Suprapubic skin (tissue), 4 donors: ENCODE measurements around the gene TTYH2. TPM values are rescaled to one million over a fixed set of nuclear protein-coding genes. Genes with fewer than 3 reads are reported as not detected.

ENCODE experiments used
- DNase-seq, 2 donors: peaks; one replicate each; pipeline ENCODE4 v3.0.0-alpha.2; 2019; ENCODE audit warnings: low spot score in 2 of 2
- H3K27ac ChIP-seq: fragments of 200-600 bp; sonication (generic); one replicate; pipeline ENCODE4 v1.5.1; 2019
- H3K27me3 ChIP-seq: fragments of 200-600 bp; sonication (generic); one replicate; pipeline ENCODE4 v1.5.1; 2019
- H3K36me3 ChIP-seq: fragments of 200-600 bp; sonication (generic); one replicate; pipeline ENCODE4 v1.5.1; 2019
- H3K4me1 ChIP-seq: fragments of 200-600 bp; sonication (generic); one replicate; pipeline ENCODE4 v1.5.1; 2019
- H3K4me3 ChIP-seq: fragments of 200-600 bp; sonication (generic); one replicate; pipeline ENCODE4 v1.5.1; 2019; ENCODE audit warnings: mild to moderate bottlenecking
- H3K9me3 ChIP-seq: fragments of 200-600 bp; sonication (generic); one replicate; pipeline ENCODE4 v1.5.1; 2019
- EP300 ChIP-seq: sonication (generic); formaldehyde crosslinking; IDR thresholded peaks from one replicate; pipeline ENCODE4 v1.6.1; 2017; ENCODE audit warnings: antibody characterized with exemption
- POLR2A ChIP-seq, 2 donors: fragments of 450-650 bp; IDR thresholded peaks; one replicate each; pipeline ENCODE4 v1.6.1; 2017; ENCODE audit warnings: antibody characterized with exemption in 2 of 2, mild to moderate bottlenecking in 2 of 2, moderate library complexity in 2 of 2
- POLR2AphosphoS5 ChIP-seq, 3 donors: sonication (generic); formaldehyde crosslinking; IDR thresholded peaks; one replicate each; pipeline ENCODE4 v1.6.1; 2017; ENCODE audit warnings: antibody characterized with exemption in 3 of 3
- WGBS: methylation state at CpG from one replicate; pipeline ENCODE4 v1.1.5; 2018; 5-methylcytosine and 5-hydroxymethylcytosine counted together
- total RNA-seq, 4 donors: library from RNA; depleted of rRNA; stranded (reverse); fragments of >200 nt; gene quantifications; one replicate each; pipeline ENCODE4 v1.1.0, GENCODE V29; 2016
- TF ChIP-seq, protein P1 (sequence below), 2 donors: fragments of 200-600 bp in 1 of 2; fragments of 450-650 bp in 1 of 2; sonication (generic) in 1 of 2; IDR thresholded peaks; one replicate each; pipeline ENCODE4 v1.5.1; 2016 to 2019; ENCODE audit warnings: antibody characterized with exemption in 2 of 2, mild to moderate bottlenecking in 1 of 2, moderate library complexity in 1 of 2

Gene TTYH2
- total RNA-seq, 4 donors from 2014 or later: 5.7 to 12.0 (median 8.2) TPM

DNA sequence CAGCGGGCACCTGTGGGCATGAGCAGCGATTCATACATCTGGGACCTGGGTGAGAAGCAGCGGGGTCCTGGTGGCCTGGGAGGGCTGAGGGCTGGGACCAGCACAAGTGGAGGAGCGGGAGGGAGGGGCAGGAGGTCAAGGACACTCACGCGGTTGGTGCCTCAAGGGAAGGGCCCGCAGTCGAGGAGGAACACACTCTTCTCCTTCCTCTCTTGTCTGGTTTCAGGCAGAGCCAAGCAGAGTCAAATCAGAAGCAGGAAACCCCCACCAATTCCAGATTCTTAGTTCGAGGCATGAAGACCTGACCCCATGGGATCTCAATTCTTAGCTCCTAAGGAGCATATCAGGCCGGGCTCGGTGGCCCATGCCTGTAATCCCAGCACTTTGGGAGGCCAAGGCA is 76.3 kb downstream of the TTYH2 start:
- DNase-seq: no peak
- Histone ChIP-seq H3K27ac (no peak overlapping the region), H3K36me3 (no peaks in the 10 kb centered on the region), H3K9me3 (no peaks in the 10 kb centered on the region), H3K4me3 (no peak overlapping the region), H3K27me3 (no peaks in the 10 kb centered on the region), H3K4me1 (peaks cover 18% of the 10 kb centered on the region)
- WGBS: 74% methylated on average over 11 of the region's 11 CpGs
- no peak for TF ChIP-seq POLR2A (IDR thresholded peaks at IDR 0.05)
- no peak for TF ChIP-seq POLR2AphosphoS5 (IDR thresholded peaks at IDR 0.05)
- TF ChIP-seq, protein P1, sequence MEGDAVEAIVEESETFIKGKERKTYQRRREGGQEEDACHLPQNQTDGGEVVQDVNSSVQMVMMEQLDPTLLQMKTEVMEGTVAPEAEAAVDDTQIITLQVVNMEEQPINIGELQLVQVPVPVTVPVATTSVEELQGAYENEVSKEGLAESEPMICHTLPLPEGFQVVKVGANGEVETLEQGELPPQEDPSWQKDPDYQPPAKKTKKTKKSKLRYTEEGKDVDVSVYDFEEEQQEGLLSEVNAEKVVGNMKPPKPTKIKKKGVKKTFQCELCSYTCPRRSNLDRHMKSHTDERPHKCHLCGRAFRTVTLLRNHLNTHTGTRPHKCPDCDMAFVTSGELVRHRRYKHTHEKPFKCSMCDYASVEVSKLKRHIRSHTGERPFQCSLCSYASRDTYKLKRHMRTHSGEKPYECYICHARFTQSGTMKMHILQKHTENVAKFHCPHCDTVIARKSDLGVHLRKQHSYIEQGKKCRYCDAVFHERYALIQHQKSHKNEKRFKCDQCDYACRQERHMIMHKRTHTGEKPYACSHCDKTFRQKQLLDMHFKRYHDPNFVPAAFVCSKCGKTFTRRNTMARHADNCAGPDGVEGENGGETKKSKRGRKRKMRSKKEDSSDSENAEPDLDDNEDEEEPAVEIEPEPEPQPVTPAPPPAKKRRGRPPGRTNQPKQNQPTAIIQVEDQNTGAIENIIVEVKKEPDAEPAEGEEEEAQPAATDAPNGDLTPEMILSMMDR (IDR thresholded peaks at IDR 0.05): no peak
- no peak for TF ChIP-seq EP300

- TF ChIP-seq, protein P1 (IDR thresholded peaks at IDR 0.05): no peak
- TF ChIP-seq POLR2AphosphoS5 (IDR thresholded peaks at IDR 0.05): no peak
- no peak for TF ChIP-seq EP300
- no peak for TF ChIP-seq POLR2A (IDR thresholded peaks at IDR 0.05)
- Histone ChIP-seq H3K4me3 (no peak overlapping the region), H3K9me3 (no peaks in the 10 kb centered on the region), H3K27ac (no peak overlapping the region), H3K36me3 (no peaks in the 10 kb centered on the region), H3K27me3 (no peaks in the 10 kb centered on the region), H3K4me1 (peaks cover 18% of the 10 kb centered on the region)
- DNase-seq: no peak
- 32% methylated on average over 11 of the region's 11 CpGs for WGBS
Measured at GRCh38 chr17:74290340-74290739, 77.0 kb downstream of the TTYH2 start.

DNA sequence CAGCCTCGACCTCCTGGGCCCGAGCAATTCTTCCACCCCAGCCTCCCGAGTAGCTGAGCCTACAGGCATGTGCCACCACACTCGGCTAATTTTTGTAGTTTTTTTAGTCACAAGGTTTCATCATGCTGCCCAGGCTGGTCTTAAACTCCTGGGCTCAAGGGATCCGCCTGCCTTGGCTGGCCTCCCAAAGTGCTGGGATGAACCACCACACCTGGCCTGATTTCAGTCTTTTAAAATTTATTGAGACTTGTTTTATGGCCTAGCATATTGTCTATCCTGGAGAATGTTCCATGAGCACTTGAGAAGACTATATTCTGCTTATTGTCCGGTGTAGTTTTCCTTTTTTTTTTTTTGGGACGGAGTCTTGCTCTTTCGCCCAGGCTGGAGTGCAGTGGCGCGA is 79.1 kb downstream of the TTYH2 start:
- Histone ChIP-seq H3K27me3 (no peaks in the 10 kb centered on the region), H3K4me3 (no peak overlapping the region), H3K9me3 (no peaks in the 10 kb centered on the region), H3K27ac (no peak overlapping the region), H3K36me3 (no peaks in the 10 kb centered on the region), H3K4me1 (peaks cover 21% of the 10 kb centered on the region)
- no peak for DNase-seq
- 70% methylated on average over 10 of the region's 10 CpGs for WGBS
- no peak for TF ChIP-seq POLR2AphosphoS5 (IDR thresholded peaks at IDR 0.05)
- TF ChIP-seq POLR2A (IDR thresholded peaks at IDR 0.05): no peak
- TF ChIP-seq, protein P1 (IDR thresholded peaks at IDR 0.05): no peak
- no peak for TF ChIP-seq EP300

- DNase-seq: no peak
- TF ChIP-seq, protein P1 (IDR thresholded peaks at IDR 0.05): no peak
- TF ChIP-seq EP300: no peak
- TF ChIP-seq POLR2A (IDR thresholded peaks at IDR 0.05): no peak
- TF ChIP-seq POLR2AphosphoS5 (IDR thresholded peaks at IDR 0.05): no peak
- 70% methylated on average over 10 of the region's 10 CpGs for WGBS
- Histone ChIP-seq H3K4me1 (peaks cover 7% of the 10 kb centered on the region), H3K4me3 (no peak overlapping the region), H3K27ac (no peak overlapping the region), H3K36me3 (no peaks in the 10 kb centered on the region), H3K9me3 (no peaks in the 10 kb centered on the region), H3K27me3 (peaks cover 12% of the 10 kb centered on the region)
Measured at GRCh38 chr17:74295625-74296547, 82.5 kb downstream of the TTYH2 start.

DNA sequence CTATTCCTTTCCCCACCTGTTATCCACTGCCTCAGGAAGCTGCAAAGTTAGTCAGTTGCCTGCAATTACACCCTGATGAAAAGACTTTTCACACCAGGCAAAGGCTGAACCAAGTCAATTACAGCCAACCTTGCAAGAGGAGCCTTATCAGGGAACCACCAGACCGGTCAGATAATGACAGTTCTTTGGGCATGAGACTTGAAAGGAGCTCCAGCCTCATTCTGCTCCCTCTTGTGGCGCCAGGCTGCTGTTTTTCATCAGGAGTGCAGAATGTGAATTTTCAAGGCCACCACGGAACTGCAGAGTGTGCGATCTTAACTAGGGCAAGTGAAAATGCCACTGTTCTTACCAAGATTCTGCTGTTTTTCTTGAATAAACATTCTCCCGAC is 83.2 kb downstream of the TTYH2 start:
- Histone ChIP-seq H3K4me3 (no peak overlapping the region), H3K4me1 (peaks cover 6% of the 10 kb centered on the region), H3K27me3 (peaks cover 12% of the 10 kb centered on the region), H3K27ac (no peak overlapping the region), H3K9me3 (no peaks in the 10 kb centered on the region), H3K36me3 (no peaks in the 10 kb centered on the region)
- 15% methylated on average over 4 of the region's 5 CpGs for WGBS
- TF ChIP-seq, protein P1 (IDR thresholded peaks at IDR 0.05): peak in 1 of 2 donors; percentile 39
- TF ChIP-seq EP300: no peak
- no peak for DNase-seq
